ENCODE data around the gene BIN2.
"Not testable (repeated sequence)": the region's sequence is repeated elsewhere in the genome, so short reads cannot be mapped to it uniquely, and the experiment has no call there.

Gene BIN2

DNA sequence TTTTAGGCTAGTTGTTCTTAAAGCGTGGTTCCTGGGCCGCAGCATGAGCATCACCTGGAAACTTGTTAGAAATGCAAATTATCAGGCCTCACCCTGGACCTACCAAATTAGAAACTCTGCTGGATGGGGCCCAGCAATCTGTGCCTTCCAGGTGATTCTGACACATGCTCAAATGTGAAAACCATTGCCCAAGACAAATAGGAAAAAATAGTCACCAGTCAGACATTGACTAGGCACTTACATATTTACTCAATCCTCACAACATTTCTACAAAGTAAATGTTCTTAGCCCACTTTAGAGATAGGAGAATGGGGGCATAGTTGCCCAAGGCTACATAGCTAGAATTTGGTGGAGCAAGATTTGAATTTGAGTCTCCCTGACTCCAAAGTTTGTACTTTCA is 19.2 kb upstream of the BIN2 start:
- no peak for DNase-seq

- no peak for DNase-seq
These were observed 18.4 kb upstream of the BIN2 start for GRCh38 chr12:51342416-51342815.

DNA sequence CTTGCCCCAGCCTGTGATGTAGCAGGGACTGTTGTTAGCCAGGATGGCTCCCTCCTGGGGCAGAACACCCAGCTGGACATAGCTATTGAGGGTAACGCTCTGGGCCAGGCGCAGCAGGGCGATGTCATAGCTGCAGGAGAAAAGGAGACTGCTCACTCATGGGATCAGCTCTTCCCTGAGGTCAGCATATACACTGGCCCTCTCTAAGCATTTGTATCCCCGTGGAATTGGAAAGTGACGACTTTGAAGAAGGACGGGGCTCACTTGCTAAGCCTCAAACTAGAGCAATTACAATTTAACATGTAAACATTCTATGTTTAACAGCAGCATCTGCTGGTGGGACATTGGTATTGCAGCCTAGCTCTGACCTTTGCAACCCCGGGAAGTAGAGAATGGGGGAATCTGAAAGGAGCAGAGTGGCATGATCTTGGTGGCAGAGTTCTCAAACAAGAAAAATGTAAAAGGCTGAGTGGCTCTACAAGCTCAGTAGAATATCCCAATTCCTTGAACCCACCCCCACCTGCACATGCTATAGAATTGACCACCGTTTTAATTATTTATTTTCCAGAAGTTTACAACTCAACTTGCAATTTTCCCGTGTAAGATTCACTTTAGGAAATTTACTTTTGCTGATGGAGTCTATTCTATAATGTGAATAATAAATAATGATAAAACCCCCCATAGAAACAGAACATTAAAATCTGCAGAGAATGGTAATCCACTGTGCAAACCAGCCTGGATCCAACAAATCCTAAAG is 17.5 kb upstream of the BIN2 start:
- peak; percentile 29 for DNase-seq

DNA sequence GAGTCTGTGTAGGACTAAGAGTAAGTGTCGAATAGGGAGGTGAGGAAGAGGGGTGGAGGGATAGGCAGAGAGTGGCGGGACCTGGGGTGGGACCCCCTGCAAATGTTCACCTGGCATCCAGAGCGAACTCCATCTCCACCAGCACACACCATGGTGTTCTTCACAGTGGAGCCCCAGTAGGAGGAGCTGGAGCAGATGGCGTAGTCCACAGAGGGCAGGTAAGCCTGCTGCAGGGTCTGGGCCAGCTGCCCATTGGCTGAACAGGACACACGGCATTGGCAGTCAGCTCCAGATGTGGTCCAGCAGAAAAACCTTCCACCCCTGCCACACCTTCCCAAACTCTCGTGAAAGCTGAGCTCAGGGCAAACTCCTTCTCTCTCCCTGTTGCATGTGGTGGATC is 15.8 kb upstream of the BIN2 start:
- DNase-seq: no peak

DNA sequence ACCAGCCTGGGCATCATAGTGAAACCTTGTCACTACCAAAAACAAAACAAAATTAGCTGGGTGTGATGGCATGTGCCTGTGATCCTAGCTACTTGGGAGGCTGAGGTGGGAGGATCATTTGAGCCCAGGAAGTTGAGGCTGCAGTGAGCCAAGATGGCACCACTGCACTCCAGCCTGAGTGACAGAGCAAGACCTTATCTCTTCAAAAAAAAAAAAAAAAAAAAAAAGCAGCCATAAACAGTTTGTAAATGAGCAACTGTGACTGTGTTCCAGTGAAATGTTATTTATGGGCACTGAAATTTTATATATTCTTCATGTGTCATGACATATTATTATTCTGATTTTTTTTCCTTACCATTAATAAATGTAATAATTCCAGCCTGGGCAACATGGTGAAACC is 13.4 kb upstream of the BIN2 start:
- not testable (repeated sequence) for DNase-seq

GRCh38 chr12:51335931-51336330 is 12.0 kb upstream of the BIN2 start:
- no peak for DNase-seq

DNA sequence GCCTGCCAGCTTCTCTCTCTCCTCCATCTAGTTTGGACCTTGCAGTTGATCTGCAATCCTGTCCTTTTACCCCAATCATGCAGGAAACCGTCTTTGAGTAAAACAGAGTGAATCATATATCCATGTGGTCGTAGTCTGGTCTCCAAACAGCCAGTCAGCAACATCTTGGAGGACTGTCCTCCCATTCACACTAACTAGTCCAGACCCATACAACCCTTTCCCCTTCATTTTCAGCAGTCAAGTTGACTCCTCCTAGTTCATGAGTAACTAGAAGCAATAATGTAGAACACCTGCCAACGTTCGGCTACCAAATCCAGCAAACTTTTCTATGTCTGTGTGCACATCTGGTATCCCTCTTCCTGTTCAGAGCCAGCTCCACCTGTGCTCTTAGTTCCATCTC is 10.8 kb upstream of the BIN2 start:
- no peak for DNase-seq

GRCh38 chr12:51333536-51333935 is 9.6 kb upstream of the BIN2 start:
- no peak for DNase-seq

DNA sequence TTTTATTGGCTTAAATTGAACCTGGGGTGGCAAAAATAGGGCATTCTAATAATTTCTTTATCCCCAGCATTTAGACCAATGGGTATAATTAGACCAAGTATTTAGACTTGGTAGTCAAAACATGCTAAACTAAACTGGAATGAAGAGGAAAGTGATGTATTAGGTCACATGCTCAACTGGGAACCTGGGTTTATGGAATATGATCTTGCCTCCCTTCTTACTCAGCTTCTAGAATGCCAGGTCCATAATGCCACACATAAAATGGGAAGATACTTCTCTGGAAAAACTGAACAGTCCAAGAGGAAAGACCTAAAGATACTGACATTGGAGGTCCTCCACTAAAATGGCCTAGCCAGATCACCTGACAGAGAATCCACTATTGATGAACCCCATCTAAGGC is 6.2 kb upstream of the BIN2 start:
- DNase-seq: no peak

DNA sequence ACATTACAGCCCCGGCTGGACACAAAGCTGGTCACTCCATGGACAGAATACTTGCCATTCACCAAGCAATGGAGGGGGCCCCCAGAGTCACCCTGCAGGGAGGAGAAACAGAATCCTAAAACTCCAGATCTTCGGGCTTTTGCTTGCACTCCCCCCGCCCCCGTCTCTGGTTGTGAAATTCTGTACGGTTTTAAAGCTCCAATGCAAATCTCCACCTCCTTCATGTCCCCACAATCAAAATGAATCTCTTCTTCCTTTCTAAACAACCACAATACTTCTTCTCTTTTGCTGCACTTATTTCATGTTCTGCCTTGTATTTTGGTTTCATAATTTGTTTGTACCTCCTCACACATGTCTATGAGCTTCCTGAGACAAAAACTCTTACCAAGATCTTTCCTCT is 5.8 kb upstream of the BIN2 start:
- DNase-seq: no peak

- no peak for DNase-seq
These were observed 4.6 kb upstream of the BIN2 start for GRCh38 chr12:51328587-51328986.

DNA sequence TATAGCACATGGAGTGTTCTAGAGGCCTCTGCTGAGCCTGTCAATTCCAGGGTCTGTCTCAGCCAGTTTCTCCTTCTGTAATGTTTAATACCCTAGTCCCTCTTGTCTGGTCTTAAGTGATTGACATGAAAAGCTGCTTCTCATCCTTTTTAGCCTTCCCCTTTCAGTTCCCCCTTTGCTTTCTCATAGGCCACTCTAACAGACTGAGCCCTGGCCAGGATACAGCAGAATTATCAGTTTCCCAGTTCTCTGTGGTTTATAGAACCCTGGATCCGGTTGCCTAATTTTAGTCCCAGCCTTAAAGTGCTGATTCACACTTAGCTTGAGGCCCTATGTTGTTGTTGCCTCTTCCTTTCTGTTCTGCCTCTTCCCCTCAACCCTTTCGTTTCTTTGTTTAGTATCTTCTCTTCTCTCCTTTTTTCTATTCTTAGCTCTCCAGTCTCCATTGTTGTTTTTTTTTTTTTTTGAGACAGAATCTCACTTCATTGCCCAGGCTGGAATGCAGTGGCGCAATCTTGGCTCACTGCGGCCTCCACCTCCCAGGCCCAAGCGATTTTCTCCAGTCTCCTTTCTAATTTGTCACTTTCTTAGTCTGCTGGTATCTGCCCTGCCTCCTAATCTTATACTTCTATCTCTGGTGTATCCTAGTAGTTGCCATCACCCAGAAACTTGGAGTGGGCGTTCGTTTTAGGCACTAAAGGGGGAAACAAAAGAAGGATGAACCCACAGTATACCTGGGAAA is 2.9 kb upstream of the BIN2 start:
- no peak for DNase-seq

DNA sequence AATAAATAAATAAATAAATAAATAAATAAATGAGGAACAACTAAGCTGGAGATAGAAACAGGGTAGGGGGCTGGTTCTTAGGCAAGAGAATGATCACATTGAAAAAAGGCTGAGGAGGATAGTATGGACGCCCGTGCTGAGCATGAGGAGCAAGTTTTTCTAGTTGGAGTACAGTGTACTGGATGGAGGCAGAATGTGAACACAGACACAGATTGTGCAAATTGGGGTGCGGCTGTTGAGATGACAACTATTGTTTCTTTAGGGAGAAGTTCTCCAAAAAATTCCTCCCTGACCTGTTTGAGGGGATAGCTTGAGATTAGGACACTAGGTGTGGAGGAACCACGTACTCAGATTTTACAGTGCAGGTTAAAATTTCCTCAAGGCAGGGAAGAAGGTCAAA is 979 bp upstream of the BIN2 start:
- no peak for DNase-seq

DNA sequence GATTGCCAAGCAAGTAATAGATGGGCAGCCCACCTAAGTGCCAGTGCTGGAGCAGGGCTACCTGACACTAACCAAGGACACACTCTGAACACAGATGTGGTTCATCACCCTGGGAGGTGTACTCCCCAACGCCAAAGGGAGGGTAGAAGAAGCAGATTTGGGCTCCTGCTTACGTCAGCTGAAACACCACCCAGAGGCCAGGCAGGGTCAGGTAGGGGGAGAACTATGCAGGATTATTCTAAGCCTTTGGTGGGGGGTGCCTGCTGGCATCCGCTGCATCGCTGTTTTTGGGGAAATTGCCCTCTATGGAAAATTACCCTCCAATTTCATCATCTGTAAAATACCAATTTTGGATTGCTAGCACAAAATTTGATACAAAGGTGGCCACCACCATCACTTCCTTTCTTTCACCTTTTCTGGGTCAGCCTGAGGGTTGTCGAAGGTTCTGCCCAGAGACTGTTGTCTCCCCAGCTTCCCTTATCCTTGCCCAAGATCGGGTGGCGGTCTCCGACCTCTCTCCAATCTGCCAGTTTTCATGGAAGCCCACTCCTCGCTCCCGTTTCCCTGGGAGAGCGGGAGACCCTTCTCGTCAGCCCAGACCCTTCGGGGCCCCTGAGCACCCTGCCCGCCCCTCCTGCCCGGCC is 535 bp downstream of the BIN2 start:
- no peak for DNase-seq

DNA sequence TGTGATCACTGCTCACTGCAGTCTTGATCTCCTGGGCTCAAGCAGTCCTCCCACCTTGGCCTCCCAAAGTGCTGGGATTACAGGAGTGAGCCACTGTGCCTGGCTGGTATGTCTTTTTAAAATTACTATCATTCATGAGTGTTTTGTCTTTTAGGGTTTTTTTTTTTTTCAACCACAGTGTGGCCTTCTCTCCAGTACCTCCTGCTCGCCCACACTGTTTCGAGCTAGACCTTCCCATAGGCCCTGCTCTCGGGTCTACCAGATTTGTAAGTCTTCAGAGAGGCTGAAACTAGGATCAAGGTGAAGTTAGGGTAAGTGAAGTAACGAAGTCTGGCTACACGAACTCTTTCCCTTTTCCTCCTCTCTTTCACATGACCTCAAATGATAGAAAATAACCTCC is 1.5 kb downstream of the BIN2 start:
- no peak for DNase-seq

DNA sequence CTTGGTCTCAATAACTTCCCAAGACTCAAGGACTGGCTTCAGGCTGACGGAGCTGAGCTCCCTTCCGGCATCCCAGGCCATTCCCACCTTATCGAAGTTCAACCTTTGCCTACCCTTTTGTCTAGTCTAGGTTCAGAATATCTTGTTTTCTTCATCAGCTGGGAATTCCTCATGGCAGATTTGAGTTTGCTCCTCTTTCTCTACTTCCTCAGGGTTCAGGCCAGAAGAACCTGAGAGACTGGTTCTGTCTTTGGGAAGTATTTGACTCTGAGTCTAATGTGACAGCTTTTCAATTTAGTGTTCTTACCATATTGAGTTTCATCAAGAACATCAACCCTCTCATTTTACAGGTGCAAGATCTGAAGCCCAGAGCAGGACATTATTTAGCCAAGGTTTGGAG is 2.1 kb downstream of the BIN2 start:
- DNase-seq: no peak

- no peak for DNase-seq
These were observed 3.2 kb downstream of the BIN2 start for GRCh38 chr12:51320695-51321320.

DNA sequence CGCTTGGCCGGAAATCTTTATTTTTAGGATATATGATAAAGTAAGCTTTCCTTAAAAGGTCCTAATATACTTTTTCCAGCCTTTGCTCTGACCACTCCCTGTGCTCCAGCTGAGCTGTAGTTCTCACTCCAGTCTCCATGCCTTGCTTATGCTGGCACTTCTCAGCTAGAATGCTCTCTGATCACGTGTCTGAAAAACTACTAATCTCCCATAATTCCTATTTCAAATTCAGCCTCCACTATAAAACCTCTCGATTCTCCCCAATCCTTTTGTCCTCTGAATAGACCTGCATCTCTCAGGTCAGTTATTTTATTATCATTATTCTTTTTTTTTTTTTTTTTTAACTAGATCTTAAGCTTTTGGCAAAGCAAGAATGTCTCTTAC is 3.7 kb downstream of the BIN2 start:
- no peak for DNase-seq

DNA sequence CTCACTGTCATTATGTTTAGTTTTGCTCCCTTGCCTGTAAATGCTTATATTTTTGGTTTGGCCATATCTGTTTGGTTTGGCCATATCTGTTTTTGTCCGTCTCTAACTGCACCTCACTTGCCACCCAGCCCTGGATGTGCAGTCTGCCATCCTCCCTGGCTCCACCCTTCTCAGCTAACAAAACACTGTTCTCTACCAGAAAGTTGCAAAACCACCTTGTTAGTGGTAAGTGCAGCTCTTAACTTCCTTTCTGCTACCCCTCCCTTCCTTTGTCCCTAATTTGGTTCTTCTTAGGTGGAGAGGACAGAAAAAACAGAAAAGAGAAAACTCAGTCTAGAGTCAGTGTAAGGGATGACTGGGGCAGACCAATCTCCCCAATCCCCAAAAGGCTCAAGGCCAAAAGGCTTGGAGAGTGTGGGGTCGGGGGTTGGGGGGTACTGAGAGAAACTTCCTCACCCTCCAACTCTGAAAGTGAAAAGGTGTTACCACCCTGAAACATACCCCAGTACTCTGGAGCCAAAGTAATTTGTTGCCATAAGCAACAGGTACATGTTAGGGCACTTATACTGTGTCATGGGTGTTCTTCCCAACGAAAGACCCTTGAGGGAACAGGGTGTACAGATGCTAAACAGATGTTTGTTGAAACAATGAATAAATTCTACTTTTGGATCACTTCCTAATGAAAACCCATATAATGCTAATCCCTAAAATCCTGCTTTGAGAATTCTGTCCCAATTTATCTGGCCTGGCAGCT is 5.0 kb downstream of the BIN2 start:
- DNase-seq: no peak

GRCh38 chr12:51318057-51318806 is 5.7 kb downstream of the BIN2 start:
- not testable (repeated sequence) for DNase-seq

DNA sequence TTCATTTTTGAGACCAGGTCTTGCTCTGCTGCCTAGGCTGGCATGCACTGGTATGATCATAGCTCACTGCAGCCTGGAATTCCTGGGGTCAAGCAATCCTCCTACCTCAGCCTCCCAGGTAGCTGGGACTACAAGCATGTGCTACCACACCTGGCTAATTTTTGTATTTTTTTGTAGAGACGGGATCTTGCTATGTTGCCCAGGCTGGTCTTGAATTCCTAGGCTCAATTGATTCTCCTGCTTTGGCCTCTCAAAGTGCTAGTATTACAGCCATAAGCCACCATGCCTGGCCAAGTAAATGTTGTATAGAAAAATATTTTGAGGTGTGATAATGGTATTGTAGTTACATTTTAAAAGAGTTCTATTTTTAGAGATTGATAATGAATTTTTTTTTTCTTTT is 12.6 kb downstream of the BIN2 start:
- DNase-seq: no peak
